Stimulated activated CD4-positive, alpha-beta T cell treated with anti-CD3 and anti-CD28 coated beads, TNF-alpha, amount 100 ng/mL, for 4 hours (primary cell): ENCODE results near the gene P2RX2.

ENCODE experiments used
- DNase-seq, 3 experiments: peaks; one replicate each; pipeline ENCODE4 v3.0.0-alpha.2; 2020; ENCODE audit warnings: low read depth in 3 of 3

P2RX2 gene

GRCh38 chr12:132638541-132639408 lies 20.2 kb downstream of the P2RX2 start:
- DNase-seq, result no peak

- no peak for DNase-seq
Observed at GRCh38 chr12:132639956-132640520, 21.5 kb downstream of the P2RX2 start.

GRCh38 chr12:132640936-132641335 lies 22.4 kb downstream of the P2RX2 start:
- DNase-seq, result no peak

GRCh38 chr12:132641811-132642650 lies 23.5 kb downstream of the P2RX2 start:
- DNase-seq, result no peak

- no peak for DNase-seq
Observed at GRCh38 chr12:132642846-132643835, 24.6 kb downstream of the P2RX2 start.

- no peak for DNase-seq
Observed at GRCh38 chr12:132646850-132647249, 28.3 kb downstream of the P2RX2 start.

- no peak for DNase-seq
Observed at GRCh38 chr12:132647858-132648257, 29.3 kb downstream of the P2RX2 start.

GRCh38 chr12:132648616-132649225 lies 30.1 kb downstream of the P2RX2 start:
- no peak for DNase-seq

GRCh38 chr12:132649226-132649945 lies 30.8 kb downstream of the P2RX2 start:
- DNase-seq, result no peak

GRCh38 chr12:132651444-132652100 lies 33.0 kb downstream of the P2RX2 start:
- DNase-seq, result no peak

- DNase-seq, result no peak
Observed at GRCh38 chr12:132653567-132654290, 35.2 kb downstream of the P2RX2 start.

- no peak for DNase-seq
Observed at GRCh38 chr12:132657004-132657727, 38.6 kb downstream of the P2RX2 start.

- DNase-seq, result no peak
Observed at GRCh38 chr12:132658149-132658894, 39.7 kb downstream of the P2RX2 start.

GRCh38 chr12:132659146-132659545 lies 40.6 kb downstream of the P2RX2 start:
- no peak for DNase-seq

- no peak for DNase-seq
Observed at GRCh38 chr12:132660052-132660451, 41.5 kb downstream of the P2RX2 start.

GRCh38 chr12:132660996-132661395 lies 42.4 kb downstream of the P2RX2 start:
- no peak for DNase-seq

GRCh38 chr12:132661972-132662371 lies 43.4 kb downstream of the P2RX2 start:
- no peak for DNase-seq
